ENCODE measurements around the gene WDR76. TPM values are rescaled to one million over a fixed set of nuclear protein-coding genes. Genes with fewer than 3 reads are reported as not detected.

The WDR76 gene
- total RNA-seq, 2 donors from 2014 or later: 6.2 to 6.9 TPM

DNA sequence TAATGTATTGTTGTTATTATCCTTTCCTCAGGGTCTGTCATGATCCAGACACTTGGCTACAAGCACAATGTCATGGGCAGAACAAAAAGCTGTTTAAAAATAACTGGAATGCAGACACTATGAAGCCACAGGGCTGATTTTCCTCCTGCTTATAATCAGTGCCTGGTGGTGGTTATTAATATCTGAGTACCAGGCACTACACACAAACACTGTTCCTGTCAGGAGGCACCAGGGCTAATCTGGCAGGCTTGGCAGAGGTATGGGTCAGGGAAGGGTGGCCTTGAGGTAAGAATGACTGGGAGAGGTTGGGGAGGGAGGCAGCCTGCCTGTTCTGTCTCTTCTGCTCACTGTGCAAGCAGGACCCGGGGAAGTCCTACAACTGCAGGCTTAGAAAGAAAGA is 67.2 kb downstream of the WDR76 start:
- Histone ChIP-seq H3K4me3 (no peak overlapping the region), H3K4me1 (peaks cover 36% of the 10 kb centered on the region), H3K27ac (no peak overlapping the region), H3K9me3 (no peaks in the 10 kb centered on the region), H3K36me3 (replicated peaks in 1 of 2; ENCODE audit: insufficient read depth in 1 of 2, low read depth in 2 of 2) (no peaks in the 10 kb centered on the region), H3K27me3 (no peaks in the 10 kb centered on the region)
- DNase-seq: peak; percentile 58 to 76 (median 71)
- no peak for TF ChIP-seq POLR2A (IDR thresholded peaks at IDR 0.05)
- TF ChIP-seq, protein P1, sequence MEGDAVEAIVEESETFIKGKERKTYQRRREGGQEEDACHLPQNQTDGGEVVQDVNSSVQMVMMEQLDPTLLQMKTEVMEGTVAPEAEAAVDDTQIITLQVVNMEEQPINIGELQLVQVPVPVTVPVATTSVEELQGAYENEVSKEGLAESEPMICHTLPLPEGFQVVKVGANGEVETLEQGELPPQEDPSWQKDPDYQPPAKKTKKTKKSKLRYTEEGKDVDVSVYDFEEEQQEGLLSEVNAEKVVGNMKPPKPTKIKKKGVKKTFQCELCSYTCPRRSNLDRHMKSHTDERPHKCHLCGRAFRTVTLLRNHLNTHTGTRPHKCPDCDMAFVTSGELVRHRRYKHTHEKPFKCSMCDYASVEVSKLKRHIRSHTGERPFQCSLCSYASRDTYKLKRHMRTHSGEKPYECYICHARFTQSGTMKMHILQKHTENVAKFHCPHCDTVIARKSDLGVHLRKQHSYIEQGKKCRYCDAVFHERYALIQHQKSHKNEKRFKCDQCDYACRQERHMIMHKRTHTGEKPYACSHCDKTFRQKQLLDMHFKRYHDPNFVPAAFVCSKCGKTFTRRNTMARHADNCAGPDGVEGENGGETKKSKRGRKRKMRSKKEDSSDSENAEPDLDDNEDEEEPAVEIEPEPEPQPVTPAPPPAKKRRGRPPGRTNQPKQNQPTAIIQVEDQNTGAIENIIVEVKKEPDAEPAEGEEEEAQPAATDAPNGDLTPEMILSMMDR (IDR thresholded peaks at IDR 0.05): peak in 3 of 7 experiments; percentile 5 to 11 (median 6)
- ATAC-seq: peak; percentile 65
- intact Hi-C loops (cut with DNase I): no loop called here
- 18 to 31% methylated on average over 1 of the region's 1 CpG for WGBS, 2 donors

DNA sequence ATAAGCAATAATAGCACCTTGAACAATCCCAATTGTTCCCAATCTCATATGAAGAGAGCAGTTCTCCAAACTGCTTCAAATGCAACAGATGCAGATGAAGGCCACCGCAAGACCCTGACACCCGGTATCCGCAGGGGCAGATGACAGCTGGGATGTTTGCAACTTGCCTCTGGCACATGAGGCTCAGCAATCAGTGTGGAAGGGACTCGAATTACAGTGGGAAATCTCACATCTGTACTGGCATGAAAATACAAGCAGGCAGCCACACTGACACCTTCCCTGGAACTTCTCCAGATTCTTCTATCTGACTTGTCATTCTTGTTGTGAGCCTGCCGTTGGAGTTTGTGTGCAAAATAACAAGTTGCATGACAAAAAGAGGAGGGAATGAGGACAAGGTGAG is 68.8 kb downstream of the WDR76 start:
- ATAC-seq: peak; percentile 77
- H3K27ac ChIP-seq: peak overlapping the region in 2 of 4 donors; percentile 3 to 47
- no peaks in the 10 kb centered on the region for H3K27me3 ChIP-seq
- intact Hi-C loops (cut with DNase I): no loop called here
- H3K4me3 ChIP-seq: no peak overlapping the region
- WGBS, 2 donors: 16 to 27% methylated on average over 5 of the region's 5 CpGs
- TF ChIP-seq, protein P1 (IDR thresholded peaks at IDR 0.05): no peak
- no peak for TF ChIP-seq POLR2A (IDR thresholded peaks at IDR 0.05)
- no peaks in the 10 kb centered on the region for H3K36me3 ChIP-seq (replicated peaks in 1 of 2; ENCODE audit: insufficient read depth in 1 of 2, low read depth in 2 of 2)
- H3K4me1 ChIP-seq: peaks cover 33% of the 10 kb centered on the region
- no peaks in the 10 kb centered on the region for H3K9me3 ChIP-seq
- peak; percentile 34 to 64 (median 50) for DNase-seq

DNA sequence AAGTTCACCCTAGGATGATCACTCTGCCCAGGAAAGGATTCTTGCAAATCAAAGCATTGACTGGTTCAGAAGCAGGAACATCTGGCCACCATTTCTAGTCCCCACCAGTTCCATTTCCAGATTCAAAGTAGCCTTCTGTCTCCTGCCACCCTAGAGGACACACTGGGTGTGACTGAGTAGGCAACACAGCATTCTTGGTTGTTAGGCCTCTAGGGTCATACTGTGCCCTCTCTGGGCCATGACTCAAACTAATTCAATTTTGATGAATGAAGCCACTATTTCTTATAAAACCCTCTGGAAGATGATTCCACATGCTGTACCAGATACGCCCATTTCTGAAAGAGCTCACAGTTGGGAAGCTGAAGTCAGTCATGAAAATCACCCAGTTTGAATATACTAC is 69.7 kb downstream of the WDR76 start:
- intact Hi-C loops (cut with DNase I): no loop called here

DNA sequence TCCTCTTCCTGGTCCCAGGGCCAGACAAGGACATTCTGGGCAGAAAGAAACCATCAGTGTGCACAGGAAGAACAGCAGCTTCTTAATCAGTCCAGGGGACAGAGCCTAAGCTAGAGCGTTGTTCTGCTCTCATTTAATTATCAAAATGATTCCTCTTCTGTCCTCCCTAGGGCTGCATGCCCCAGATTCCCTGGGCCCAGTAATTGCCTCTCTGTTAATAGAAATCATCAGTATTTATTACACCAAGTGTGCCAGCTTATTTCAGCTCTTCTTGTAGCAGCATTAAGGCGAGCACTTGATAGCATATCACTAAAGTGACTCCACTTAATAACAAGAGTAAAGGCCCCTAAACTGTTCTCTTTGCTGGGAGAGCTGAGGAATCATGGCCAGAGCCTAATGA is 72.1 kb downstream of the WDR76 start:
- intact Hi-C loops (cut with DNase I): no loop called here
- WGBS, 2 donors: 75 to 100% methylated on average over 2 of the region's 2 CpGs
- H3K27ac ChIP-seq: no peak overlapping the region
- no peaks in the 10 kb centered on the region for H3K27me3 ChIP-seq
- TF ChIP-seq, protein P1 (IDR thresholded peaks at IDR 0.05): no peak
- TF ChIP-seq POLR2A (IDR thresholded peaks at IDR 0.05): no peak
- H3K4me1 ChIP-seq: peaks cover 25% of the 10 kb centered on the region
- no peak overlapping the region for H3K4me3 ChIP-seq
- ATAC-seq (no peak), DNase-seq (no peak)
- no peaks in the 10 kb centered on the region for H3K9me3 ChIP-seq
- H3K36me3 ChIP-seq (replicated peaks in 1 of 2; ENCODE audit: insufficient read depth in 1 of 2, low read depth in 2 of 2): no peaks in the 10 kb centered on the region

More for the DNA sequence above, 69.7 kb downstream of the WDR76 start:
- ATAC-seq (no peak), DNase-seq (no peak)
- H3K4me1 ChIP-seq: peaks cover 33% of the 10 kb centered on the region
- H3K27ac ChIP-seq: no peak overlapping the region
- no peak overlapping the region for H3K4me3 ChIP-seq
- no peaks in the 10 kb centered on the region for H3K36me3 ChIP-seq (replicated peaks in 1 of 2; ENCODE audit: insufficient read depth in 1 of 2, low read depth in 2 of 2)
- no peak for TF ChIP-seq POLR2A (IDR thresholded peaks at IDR 0.05)
- TF ChIP-seq, protein P1 (IDR thresholded peaks at IDR 0.05): no peak
- no peaks in the 10 kb centered on the region for H3K27me3 ChIP-seq
- 94 to 100% methylated on average over 1 of the region's 1 CpG for WGBS, 2 donors
- no peaks in the 10 kb centered on the region for H3K9me3 ChIP-seq

DNA sequence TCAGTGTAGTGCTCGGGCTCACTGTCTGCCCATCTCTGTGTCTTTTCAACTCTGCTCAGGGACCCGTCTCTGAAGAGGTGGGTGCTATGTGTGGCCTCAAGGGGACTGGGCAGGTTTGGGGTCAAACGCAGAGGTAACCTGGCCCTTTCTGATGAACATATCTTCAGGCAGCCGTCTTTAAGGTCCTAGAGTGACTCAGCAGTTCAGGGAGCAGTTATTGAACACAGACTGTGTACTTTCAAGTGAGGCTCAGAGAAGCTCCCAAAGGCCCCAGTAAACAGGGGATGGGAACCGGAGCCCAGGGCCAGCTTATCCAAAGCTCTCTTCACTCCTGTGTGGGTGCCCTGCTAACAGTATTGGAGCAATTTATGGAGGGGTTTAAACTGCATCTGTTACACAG is 73.1 kb downstream of the WDR76 start:
- no peak for ATAC-seq
- H3K36me3 ChIP-seq (replicated peaks in 1 of 2; ENCODE audit: insufficient read depth in 1 of 2, low read depth in 2 of 2): no peaks in the 10 kb centered on the region
- no peaks in the 10 kb centered on the region for H3K9me3 ChIP-seq
- DNase-seq: no peak
- H3K4me1 ChIP-seq: peaks cover 15% of the 10 kb centered on the region
- H3K27me3 ChIP-seq: no peaks in the 10 kb centered on the region
- H3K27ac ChIP-seq: no peak overlapping the region
- WGBS, 2 donors: 78 to 82% methylated on average over 5 of the region's 5 CpGs
- TF ChIP-seq, protein P1 (IDR thresholded peaks at IDR 0.05): no peak
- H3K4me3 ChIP-seq: no peak overlapping the region
- intact Hi-C loops (cut with DNase I): no loop called here
